ENCODE data around the gene RYR2.
"Not testable (repeated sequence)": the region's sequence is repeated elsewhere in the genome, so short reads cannot be mapped to it uniquely, and the experiment has no call there.

Gene RYR2

DNA sequence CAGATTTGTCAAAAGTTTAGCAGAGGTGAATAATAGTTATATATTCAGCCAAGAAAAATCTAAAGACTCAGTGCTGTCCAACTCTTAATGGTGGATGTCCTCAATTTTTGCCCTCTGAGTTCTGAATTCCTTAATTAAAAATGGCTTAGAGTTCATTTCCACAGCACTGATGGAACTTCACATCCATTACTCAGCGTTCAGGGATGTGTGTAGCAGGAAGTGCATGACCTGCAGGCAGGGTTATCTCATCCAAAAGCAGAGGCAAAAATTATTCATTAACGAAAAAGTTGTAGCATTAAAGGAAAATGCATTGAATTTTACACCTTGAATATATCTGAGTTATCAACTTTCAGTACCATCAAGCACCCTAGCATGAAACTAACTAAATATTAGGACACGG, 752.1 kb downstream of the RYR2 start:
- DNase-seq (ENCODE audit: low spot score) = peak; percentile 39

DNA sequence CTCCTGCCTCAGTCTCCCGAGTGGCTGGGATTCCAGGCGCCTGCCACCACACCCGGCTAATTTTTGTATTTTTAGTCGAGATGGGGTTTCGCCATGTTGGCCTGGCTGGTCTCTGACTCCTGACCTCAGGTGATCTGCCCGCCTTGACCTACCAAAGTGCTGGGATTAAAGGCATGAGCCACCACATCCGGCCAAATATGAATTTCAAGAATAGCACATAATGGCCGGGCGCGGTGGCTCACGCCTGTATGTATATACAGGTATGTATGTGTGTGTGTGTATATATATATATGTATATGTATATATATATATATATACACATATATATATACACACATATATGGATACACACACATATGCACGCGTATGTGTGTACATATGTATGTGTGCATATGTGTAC, 753.6 kb downstream of the RYR2 start:
- no peak for DNase-seq (ENCODE audit: low spot score)

DNA sequence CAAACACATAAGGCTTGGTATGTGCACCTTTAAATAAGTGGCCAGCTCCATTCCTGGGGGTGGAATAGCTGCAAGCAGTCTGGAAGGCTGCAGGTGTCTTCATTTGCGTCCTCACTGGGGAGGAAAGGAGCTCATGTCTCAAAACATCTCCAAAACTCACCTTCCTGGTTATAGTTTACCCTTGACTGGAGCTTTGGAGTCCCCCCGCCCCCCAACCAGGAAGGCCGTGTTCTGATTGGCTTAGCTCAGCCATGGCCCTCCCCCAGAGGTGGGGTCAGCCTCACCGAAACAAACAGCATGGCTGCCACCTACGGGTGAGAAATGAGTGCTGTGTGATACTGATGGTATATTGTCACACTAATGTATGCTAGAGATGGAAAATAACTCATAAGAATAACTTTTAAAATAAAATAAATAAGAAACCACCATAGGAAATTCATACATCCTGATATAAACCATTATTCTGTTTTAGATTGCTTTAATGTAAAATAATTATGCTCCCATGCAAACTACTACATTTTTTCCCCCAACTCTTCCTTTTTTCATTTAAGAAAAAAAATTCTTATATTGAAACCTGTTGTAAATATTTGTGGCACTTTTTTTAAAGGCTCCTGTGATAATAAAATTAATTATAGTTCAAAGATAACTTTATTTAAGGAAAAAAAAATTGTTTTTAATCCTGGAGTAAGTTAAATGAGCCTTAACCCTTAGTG, 757.9 kb downstream of the RYR2 start:
- peak; percentile 70 for DNase-seq (ENCODE audit: low spot score)

DNA sequence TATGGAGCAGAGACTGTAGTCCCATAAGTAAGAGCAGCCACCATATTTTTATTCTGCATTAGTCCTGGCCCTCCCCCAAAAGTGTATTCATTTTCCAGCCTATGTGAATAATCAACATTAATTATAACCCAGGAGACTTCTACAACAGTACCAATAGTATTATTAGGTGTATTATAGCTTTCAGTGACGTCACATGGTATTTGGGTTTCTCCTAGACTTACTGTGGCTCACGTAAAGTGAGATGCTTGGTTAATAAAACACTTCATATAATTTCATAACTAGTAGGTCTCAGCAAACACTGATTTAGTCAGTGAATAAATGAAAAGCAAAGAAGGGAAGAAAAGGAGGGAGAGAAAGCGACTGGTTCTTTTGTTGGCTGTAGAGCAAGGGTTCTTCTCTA, 762.5 kb downstream of the RYR2 start:
- DNase-seq (ENCODE audit: low spot score) = no peak

DNA sequence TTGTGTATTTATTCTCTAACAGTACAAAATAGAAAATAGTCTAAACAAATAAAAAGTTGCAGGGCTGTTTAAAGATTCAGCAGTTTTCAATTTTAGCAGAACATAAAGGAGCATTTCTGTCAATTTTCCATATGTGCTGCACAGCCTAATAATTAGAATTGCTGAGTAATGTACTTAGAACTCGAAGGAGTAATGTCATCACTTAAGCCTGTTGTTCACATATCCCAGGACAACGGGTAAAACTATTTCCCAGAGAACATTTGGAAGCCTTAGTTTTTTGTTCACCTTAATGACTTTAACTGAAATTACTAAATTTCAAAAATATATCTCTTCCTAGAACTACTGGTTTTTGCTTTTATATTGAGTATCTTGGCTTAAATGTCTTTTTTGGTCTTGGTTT, 767.1 kb downstream of the RYR2 start:
- DNase-seq (ENCODE audit: low spot score) = no peak

DNA sequence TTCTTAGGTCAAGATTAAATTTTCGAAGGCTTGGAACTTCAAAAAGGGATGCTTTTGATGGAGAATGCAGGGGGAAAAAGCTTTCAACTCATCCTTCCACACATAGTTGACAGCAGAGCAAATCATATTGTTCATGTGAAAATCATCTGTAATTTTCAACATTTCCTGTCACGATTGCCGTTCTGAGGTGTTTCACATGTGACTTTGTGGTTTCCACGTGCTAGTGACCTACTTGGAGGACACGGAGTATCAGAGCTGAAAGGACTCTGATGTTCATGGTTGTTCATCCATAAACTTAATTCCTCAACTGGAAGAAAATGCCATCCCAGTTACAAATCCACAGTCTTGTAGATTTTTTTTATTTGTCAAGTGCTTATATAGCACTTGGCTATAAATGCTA, 769.6 kb downstream of the RYR2 start:
- DNase-seq (ENCODE audit: low spot score) = no peak

DNA sequence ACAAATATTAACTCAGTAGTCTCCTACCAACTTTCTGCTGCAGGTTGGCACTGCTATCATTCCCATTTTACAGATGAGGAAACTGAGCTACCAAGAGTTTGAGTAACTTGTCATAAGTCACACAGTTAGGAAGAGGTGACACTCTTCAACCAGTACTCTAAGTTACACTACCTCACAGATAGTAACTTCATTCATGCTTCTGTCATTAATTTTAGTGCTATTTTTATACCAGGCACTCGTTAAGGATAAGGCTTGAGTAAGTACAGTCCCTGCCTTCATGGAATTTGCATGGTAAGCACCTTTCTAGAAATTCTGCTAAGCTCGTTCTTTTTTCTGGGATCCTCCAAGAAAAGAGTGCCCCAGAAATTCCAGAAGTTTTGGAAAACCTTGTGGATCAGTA, 770.1 kb downstream of the RYR2 start:
- DNase-seq (ENCODE audit: low spot score) = no peak

DNA sequence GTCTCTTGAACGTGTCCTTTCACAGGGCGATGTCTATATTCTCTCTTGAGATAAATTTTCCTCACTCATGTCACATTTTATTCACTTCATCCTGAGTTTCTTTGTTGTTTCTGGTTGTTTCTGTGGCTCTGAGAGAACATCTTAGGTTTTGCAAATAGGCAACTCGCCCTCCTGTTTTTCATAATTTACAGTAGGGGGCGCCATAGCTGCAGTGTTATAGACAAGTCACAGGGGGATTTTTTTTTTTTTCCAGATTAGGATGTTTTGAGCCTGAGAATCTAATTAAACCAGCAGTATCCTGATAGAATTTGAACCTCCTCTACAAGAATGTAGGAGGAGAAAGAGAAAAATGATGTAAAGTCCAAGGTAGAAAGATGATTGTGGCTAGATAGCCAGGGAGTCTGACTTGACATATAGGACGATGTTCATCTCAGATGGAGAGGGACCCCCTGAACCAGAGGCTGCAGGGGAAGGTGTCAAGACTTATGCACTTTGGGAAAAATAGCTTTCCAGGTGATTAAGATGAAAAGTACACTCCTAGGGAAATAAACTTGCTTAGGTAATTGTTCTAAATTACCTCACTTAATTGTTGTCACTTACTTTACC, 772.4 kb downstream of the RYR2 start:
- DNase-seq (ENCODE audit: low spot score) = no peak

DNA sequence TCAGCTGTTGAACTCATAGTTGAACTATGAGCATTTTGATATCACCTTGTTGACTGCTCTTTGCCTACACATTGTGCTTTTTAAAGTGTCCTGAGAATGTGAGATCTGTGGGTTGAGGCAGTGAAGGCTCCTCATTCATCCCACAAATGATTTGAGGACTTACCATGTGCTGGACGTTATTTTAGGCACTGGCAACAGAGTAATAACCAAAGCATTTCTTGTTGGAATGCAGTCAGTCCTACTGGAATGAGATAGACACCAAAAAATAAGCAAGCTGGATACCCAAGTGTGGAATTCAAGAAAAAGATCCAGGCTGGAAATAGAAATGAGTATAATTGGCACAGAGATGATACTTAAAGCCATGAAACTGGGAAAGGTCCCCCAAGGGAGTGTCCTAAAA, 775.3 kb downstream of the RYR2 start:
- no peak for DNase-seq (ENCODE audit: low spot score)

DNA sequence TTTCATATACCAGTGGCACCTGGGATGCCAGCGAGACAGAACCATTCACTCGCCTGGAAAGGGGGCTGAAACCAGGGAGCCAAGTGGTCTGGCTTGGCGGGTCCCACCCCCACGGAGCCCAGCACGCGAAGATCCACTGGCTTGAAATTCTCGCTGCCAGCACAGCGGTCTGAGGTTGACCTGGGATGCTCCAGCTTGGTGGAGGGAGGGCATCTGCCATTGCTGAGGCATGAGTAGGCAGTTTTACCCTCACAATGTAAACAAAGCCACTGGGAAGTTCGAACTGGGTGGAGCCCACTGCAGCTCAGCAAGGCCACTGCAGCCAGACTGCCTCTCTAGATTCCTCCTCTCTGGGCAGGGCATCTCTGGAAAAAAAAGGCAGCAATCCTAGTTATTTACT, 778.6 kb downstream of the RYR2 start:
- not testable (repeated sequence) for DNase-seq (ENCODE audit: low spot score)

DNA sequence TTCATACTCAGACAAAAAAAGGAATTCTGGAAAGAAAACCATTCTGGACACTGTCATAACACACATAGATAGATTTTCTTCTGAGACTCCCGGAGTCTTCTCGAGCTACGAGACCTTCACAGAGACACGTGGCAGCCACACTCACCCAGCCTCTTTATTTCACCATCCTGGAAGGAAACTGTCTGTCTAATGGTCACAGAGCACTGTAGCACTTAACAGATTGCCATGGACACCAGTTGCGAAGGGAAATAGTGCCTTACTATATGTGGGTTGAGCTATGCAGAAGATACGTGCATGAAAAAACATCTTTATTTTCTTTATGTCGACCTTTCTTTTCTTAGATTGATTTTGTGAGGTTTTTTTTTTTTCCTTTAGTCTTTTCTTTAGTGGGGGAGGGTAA, 790.9 kb downstream of the RYR2 start:
- DNase-seq (ENCODE audit: low spot score) = no peak

DNA sequence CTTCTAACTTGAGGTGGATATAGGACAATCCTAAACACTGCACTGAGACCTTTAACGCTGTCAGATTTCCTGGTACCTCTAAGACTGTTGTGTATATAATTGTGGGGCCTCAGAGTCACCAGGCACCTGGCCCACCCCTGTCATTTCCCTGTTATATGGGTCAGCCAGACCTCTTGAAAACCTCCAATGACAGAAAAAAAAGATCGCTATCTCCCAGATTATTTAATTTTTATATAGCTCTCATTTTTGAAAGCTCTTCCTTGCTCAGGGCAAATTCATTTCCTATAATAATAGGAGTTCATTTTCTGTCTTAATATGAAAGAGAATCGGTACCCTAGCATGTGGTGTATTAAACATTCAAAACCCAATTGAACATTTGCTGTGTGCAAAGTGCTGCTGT, 792.1 kb downstream of the RYR2 start:
- no peak for DNase-seq (ENCODE audit: low spot score)

DNA sequence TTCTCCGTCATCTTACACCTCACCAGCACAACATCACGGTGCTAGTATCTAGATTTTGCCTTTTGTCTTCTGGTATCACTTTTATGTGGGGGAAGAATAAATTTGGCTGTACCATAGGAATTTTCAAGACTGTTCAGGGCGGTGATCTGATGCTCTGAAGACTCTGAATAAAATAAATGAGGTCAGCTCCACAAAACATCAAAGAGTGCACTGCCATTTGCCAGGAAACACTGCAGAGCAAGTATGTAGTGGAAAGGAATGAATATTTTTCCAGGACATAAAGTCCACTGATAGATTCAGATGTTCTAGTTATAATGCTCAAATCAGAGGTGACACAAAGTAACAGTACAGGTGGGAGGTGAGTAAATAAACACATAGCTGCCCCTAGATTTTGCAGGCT, 792.5 kb downstream of the RYR2 start:
- DNase-seq (ENCODE audit: low spot score) = no peak

DNA sequence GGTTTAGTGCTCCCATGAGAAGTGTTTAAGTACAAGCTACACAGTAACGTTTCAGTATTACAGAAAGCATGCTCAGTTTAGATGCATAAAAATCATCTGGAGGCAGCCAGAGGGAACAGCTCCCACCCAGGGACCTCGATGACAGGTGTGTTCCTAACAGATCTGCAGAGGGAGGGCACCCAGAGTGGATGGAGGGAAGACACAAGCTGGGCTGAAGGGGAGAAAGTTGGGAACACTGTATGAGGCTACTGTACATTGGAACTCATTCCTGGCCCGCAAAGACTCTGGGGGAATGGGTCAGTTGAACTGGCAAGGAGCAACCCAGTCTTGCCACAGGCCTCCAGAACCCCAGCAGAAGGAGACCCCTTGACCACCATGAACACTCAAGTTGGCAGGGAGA, 796.3 kb downstream of the RYR2 start:
- no peak for DNase-seq (ENCODE audit: low spot score)

DNA sequence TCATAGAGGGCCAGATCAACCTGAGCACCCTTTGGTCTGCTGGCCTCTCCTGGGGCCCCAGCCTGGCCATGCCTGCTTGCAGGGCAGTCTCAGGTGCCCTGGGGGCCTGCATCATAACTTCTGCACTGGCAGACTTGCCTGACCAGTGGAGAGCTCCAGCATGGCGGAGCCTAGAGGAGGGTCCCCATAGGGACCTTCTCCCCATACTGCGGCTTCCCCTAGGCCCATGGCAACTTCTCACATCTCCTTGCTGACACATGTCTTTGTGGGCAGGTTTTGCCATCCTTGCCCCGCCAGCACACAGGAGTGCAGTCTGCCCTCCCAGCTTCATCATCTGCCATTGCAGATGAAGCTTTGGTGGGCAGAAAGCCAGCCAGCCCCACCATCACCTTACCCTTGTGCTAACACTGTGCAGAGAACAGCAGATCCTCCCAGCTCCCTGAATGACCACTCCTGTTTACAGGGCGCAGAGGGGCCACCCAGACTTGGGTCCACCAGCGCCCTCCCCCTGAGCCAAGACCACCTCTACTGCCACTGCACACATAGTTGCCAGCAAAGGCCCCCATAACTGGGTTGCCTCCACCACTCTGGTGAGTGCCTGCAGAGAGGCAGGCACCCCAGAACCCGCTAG, 797.0 kb downstream of the RYR2 start:
- no peak for DNase-seq (ENCODE audit: low spot score)

DNA sequence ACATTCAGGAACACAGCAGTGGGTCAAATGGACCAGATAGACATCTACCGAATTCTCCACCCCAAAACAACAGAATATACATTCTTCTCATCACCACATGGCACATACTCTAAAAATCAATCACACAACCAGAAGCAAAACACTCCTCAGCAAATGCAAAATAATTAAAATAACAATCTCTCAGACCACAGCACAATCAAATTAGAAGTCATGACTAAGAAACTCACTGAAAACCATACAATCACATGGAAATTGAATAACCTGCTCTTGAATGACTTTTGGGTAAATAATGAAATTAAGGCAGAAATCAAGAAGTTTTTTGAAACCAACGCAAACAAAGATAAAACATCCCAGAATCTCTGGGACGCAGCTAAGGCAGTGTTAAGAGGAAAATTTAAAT, 799.5 kb downstream of the RYR2 start:
- no peak for DNase-seq (ENCODE audit: low spot score)

DNA sequence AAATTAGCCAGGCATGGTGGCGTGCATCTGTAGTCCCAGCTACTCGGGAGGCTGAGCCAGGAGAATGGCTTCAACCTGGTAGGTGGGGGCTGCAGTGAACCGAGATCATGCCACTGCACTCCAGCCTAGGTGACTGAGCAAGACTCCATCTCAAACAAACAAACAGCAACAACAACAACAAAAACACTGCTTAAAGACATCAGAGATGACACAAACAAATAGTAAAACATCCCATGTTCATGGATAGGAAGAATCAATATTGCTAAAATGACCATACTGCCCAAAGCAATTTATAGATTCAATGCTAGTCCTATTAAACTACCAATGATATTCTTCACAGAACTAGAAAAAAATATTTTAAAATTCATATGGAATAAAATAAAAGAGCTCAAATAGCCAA, 801.5 kb downstream of the RYR2 start:
- not testable (repeated sequence) for DNase-seq (ENCODE audit: low spot score)

DNA sequence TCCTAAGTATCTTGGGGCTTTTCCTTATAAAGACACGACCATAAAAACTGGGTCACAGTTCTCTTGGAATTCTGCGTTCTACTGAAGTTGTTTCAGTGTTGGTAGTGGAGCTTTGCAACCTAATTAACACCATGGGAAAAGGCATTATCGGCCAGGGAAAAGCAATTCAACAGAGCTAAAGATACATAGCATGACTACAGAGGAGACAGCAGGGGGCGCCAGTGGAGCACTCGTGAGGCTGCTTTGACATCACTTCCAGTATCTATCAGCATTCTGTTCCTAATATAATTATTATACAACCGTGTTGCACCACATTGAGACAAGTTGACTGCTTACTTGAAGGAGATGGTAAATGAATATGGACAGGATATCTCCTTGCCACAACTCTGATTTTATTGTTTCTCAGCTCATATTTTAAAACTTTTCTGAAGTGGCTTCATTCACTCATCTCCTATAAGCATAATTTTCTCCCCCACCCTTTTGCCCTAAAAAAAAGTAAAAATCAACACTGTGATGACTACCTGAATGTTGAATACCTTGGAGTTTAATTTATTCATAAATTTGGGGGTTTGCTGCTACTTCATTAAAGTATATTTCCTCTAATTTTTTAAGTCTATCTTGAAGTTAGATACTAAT, 809.3 kb downstream of the RYR2 start:
- peak; percentile 41 for DNase-seq (ENCODE audit: low spot score)

DNA sequence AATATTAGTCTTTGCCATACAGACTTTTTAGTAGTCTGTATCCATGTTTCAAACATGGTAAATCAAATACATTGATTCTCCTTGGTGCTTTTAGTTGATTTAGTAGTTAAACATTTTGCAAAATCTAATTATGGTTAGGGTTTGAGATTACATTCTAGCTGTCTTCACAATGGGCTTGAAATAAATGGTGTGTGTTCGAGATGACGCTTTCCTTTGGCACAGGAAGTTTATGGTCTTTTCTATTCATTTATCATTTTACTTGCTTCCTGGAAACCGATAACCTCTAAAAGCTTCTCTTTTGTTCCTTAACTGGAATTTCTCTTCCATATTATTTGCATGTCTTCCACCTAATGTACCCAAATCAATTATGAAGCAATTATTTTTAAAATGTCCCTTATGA, 810.4 kb downstream of the RYR2 start:
- DNase-seq (ENCODE audit: low spot score) = no peak

DNA sequence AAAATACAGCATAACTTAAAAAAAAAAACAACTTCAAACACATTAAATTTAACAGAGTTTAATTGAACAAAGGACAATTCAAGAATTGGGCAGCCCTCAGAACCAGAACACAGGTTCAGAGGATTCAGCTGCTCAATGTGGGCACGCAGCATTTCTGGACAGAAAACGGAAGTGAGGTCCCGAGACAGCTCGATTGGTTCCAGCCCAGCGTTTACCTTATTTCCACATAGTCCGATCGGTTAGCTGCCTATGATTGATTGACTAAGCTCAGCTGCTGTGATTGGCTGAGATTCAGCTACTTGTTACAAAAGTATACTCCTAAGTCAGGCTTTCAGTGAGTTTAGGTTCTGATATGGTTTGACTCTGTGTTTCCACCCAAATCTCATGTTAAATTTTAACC, 815.5 kb downstream of the RYR2 start:
- no peak for DNase-seq (ENCODE audit: low spot score)

DNA sequence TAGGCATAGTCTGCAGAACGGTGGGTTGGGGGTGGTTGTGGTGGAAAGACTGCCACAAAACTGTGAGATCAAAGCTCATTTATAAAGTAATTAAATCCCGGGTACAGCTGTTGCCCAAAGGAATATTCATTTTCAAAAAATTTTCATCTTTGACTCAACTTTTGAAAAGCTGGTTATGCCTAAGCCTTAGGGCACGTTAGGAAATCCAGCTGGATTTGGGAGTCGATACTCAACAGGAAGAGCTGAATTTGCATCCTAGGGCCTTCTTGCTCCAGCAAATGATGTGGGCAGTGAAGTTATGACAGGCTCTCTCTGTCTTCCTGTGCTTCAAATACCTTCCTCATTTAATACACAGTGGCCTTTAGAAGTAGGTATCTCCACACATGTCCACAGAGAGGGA, 817.0 kb downstream of the RYR2 start:
- no peak for DNase-seq (ENCODE audit: low spot score)

DNA sequence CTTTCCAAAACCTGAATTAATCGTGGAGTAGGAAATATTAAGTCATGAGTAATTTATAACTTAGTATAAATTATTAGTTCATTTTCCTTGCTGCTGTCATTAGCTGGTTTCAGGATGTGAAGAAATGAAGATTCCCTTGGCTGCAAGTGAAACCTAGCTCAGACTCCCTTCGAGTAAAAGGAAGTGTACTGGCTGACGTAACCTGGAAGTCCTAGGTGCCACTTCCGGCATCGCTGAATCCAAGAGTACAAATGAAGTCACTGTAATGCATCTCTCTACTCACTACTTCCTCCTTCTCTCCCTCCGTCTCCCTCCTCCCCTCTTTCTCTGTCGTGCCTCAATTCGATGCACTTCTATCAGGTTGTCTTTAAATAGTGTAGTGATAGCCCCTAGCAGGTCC, 820.0 kb downstream of the RYR2 start:
- no peak for DNase-seq (ENCODE audit: low spot score)

DNA sequence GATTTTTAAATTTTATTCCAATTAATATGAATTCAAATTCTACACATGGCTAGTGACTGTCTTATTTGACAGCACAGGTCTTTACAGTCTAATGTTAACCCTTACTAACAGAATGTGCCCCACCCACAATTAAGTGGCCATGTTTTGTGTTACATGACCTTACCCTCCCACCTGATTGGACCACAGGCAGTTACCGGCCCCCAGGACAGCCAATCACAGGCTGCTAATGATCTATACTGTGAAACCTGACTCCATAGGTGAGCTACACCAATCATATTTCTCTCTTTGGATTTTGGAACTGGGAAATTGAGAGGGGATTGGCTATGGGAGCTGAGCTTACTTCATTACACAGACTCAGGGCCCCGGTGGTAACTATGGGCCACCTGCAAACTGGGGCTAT, 821.2 kb downstream of the RYR2 start:
- DNase-seq (ENCODE audit: low spot score) = no peak

Data from kidney capillary endothelial cell (primary cell).